Stomach (tissue), 9 donors: Measurements from ENCODE around the gene ISG15. TPM values are rescaled to one million over a fixed set of nuclear protein-coding genes. Genes with fewer than 3 reads are reported as not detected.

ENCODE experiments used
- DNase-seq, 2 donors: peaks; one replicate each; pipeline versions ENCODE4 v3.0.0 to v3.0.0-alpha.2; 2013 to 2019
- H3K27ac ChIP-seq, 5 donors: fragments of 200-600 bp in 4 of 5; sonication (generic) in 4 of 5; one replicate each; pipeline ENCODE4 v1.5.1; 2013 to 2019; ENCODE audit warnings: mild to moderate bottlenecking in 1 of 5, moderate library complexity in 1 of 5
- H3K27me3 ChIP-seq, 3 donors: fragments of 200-600 bp; sonication (generic); one replicate each; pipeline ENCODE4 v1.5.1; 2017 to 2019; ENCODE audit warnings: mixed run types in 1 of 3
- H3K36me3 ChIP-seq, 4 donors: fragments of 200-600 bp; sonication (generic); 1 replicate in 3 of 4; 2 replicates in 1 of 4; pipeline ENCODE4 v1.5.1; 2016 to 2019
- H3K4me1 ChIP-seq, 4 donors: fragments of 200-600 bp; sonication (generic); one replicate each; pipeline ENCODE4 v1.5.1; 2016 to 2019
- H3K4me3 ChIP-seq, 4 donors: fragments of 200-600 bp; sonication (generic) in 3 of 4; one replicate each; pipeline ENCODE4 v1.5.1; 2016 to 2019; ENCODE audit warnings: mild to moderate bottlenecking in 1 of 4
- H3K9me3 ChIP-seq, 4 donors: fragments of 200-600 bp; sonication (generic); one replicate each; pipeline ENCODE4 v1.5.1; 2016 to 2019
- EP300 ChIP-seq: sonication (generic); formaldehyde crosslinking; IDR thresholded peaks from one replicate; pipeline ENCODE4 v1.6.1; 2017; ENCODE audit warnings: antibody characterized with exemption
- POLR2A ChIP-seq, 4 donors: fragments of 450-650 bp; IDR thresholded peaks; one replicate each; pipeline ENCODE4 v1.6.1; 2016; ENCODE audit warnings: antibody characterized with exemption in 4 of 4, control low read depth in 2 of 4, mild to moderate bottlenecking in 1 of 4, moderate library complexity in 1 of 4
- POLR2AphosphoS5 ChIP-seq, 3 donors: sonication (generic); formaldehyde crosslinking; IDR thresholded peaks; one replicate each; pipeline ENCODE4 v1.6.1; 2016; ENCODE audit warnings: antibody characterized with exemption in 3 of 3
- WGBS, 5 donors: extraction: QIAGEN DNeasy Blood & Tissue Kit in 3 of 5; methylation state at CpG; one replicate each; pipeline versions ENCODE4 v1.1.5 to v1.1.7; 2013 to 2018; 5-methylcytosine and 5-hydroxymethylcytosine counted together
- intact Hi-C: fragments of 100-400 bp; cut with DNase I; formaldehyde crosslinking; loops from one replicate; pipeline ENCODE4 v1.15.1; 2023; ENCODE audit warnings: low total_unique reads
- polyA plus RNA-seq, 3 donors: library from polyadenylated mRNA; stranded (reverse); fragments of 200-250 nt; gene quantifications; one replicate each; pipeline ENCODE4 v1.2.3, GENCODE V29; 2013
- total RNA-seq, 5 donors: library from RNA; depleted of rRNA; stranded (reverse); fragments of >200 nt; gene quantifications; one replicate each; pipeline versions ENCODE4 v1.1.0 to v1.2.3, GENCODE V29; 2014 to 2016
- TF ChIP-seq, protein P1 (sequence below), 7 experiments: fragments of 450-650 bp in 4 of 7; fragments of 200-600 bp in 3 of 7; sonication (generic) in 3 of 7; IDR thresholded peaks; one replicate each; pipeline ENCODE4 v1.5.1; 2016 to 2019; ENCODE audit warnings: antibody characterized with exemption in 7 of 7, control low read depth in 2 of 7, mild to moderate bottlenecking in 1 of 7
- donor health status: healthy with polysubstance abuse.
- donor health status: Bipolar disorder and iron deficiency.
- donor health status: healthy.

The ISG15 gene
- total and polyA plus RNA-seq, 8 donors, result 16.3 to 105 (median 49.1) TPM

- TF ChIP-seq POLR2A (IDR thresholded peaks at IDR 0.05), result no peak
- no peak for TF ChIP-seq POLR2AphosphoS5 (IDR thresholded peaks at IDR 0.05)
- Histone ChIP-seq H3K9me3 (no peaks in the 10 kb centered on the region), H3K27me3 (peaks cover 0 to 63% (median 12%) of the 10 kb centered on the region in 3 donors), H3K36me3 (peaks cover 0 to 46% (median 19%) of the 10 kb centered on the region in 4 donors), H3K4me1 (peaks cover 18 to 24% (median 22%) of the 10 kb centered on the region in 4 donors), H3K27ac (no peak overlapping the region), H3K4me3 (peak overlapping the region in 1 of 4 donors; percentile 47)
- no peak for DNase-seq
- WGBS, 5 donors, result 46 to 64% (median 52%) methylated on average over 15 to 17 of the region's 17 CpGs
- intact Hi-C loops, result no loop called here
Observed at GRCh38 chr1:1039145-1039910, 26.0 kb downstream of the ISG15 start.

DNA sequence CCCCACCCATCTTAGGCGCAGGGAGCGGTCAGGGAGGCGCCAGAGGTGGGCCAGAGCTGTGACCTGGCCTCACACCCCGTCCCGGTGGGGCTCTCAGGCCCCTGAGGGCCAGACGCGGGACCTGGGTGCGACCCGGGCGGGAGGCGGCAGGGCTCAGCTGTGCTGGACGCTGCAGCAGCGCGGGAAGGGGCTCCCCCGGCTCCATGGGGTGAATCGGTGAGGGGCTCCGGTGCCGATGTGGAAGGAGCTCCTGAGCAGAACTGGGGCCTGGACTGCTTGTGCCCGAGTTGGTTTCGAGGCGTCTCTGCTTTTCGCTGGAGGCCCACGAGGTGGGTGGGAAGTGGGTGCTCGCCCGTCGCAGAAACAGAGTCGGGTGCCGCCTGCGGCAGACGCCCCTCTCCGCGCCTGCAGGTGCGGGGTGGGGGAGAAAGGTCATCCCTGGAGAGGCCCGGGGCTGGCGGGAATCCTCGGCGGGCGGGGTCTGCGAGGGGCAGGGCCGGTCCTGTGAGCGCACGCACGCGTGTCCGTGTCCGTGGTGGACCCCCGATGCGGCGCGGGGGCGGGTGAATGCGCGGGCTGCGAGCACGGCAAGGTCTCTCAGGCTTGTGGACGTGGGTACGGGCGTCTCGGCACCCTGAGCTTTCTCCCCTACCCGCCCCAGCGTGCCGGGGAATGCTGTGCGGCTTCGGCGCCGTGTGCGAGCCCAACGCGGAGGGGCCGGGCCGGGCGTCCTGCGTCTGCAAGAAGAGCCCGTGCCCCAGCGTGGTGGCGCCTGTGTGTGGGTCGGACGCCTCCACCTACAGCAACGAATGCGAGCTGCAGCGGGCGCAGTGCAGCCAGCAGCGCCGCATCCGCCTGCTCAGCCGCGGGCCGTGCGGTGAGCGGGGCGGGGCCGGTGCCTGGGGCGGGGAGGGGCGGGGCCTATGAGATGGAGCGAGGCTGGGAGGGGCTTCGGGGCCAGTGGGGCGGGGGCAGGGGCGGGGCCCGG is 27.0 kb downstream of the ISG15 start:
- WGBS, 5 donors, result 3 to 16% (median 4%) methylated on average over 28 to 99 of the region's 99 CpGs
- TF ChIP-seq POLR2A (IDR thresholded peaks at IDR 0.05), result no peak
- no peak for TF ChIP-seq EP300
- TF ChIP-seq, protein P1, sequence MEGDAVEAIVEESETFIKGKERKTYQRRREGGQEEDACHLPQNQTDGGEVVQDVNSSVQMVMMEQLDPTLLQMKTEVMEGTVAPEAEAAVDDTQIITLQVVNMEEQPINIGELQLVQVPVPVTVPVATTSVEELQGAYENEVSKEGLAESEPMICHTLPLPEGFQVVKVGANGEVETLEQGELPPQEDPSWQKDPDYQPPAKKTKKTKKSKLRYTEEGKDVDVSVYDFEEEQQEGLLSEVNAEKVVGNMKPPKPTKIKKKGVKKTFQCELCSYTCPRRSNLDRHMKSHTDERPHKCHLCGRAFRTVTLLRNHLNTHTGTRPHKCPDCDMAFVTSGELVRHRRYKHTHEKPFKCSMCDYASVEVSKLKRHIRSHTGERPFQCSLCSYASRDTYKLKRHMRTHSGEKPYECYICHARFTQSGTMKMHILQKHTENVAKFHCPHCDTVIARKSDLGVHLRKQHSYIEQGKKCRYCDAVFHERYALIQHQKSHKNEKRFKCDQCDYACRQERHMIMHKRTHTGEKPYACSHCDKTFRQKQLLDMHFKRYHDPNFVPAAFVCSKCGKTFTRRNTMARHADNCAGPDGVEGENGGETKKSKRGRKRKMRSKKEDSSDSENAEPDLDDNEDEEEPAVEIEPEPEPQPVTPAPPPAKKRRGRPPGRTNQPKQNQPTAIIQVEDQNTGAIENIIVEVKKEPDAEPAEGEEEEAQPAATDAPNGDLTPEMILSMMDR (IDR thresholded peaks at IDR 0.05), result peak in 1 of 7 experiments; percentile 9
- TF ChIP-seq POLR2AphosphoS5 (IDR thresholded peaks at IDR 0.05), result peak in 2 of 3 donors; percentile 8 to 46
- Histone ChIP-seq H3K36me3 (peaks cover under 1 to 54% (median 29%) of the 10 kb centered on the region in 4 donors), H3K9me3 (no peaks in the 10 kb centered on the region), H3K27ac (peak overlapping the region in 2 of 5 donors; percentile 8 to 46), H3K27me3 (peaks cover 0 to 53% (median 7%) of the 10 kb centered on the region in 3 donors), H3K4me1 (peaks cover 14 to 24% (median 19%) of the 10 kb centered on the region in 4 donors), H3K4me3 (peak overlapping the region; percentile 41 to 58 (median 46))
- intact Hi-C loops, result no loop called here
- DNase-seq, result peak; percentile 80 to 94

GRCh38 chr1:1041092-1041523 is 27.8 kb downstream of the ISG15 start:
- peak in 1 of 2 donors; percentile 58 for DNase-seq
- no peaks in the 10 kb centered on the region for H3K9me3 ChIP-seq
- intact Hi-C loops, result no loop called here
- TF ChIP-seq POLR2A (IDR thresholded peaks at IDR 0.05) (no peak), EP300 (no peak), POLR2AphosphoS5 (IDR thresholded peaks at IDR 0.05) (no peak)
- TF ChIP-seq, protein P1 (IDR thresholded peaks at IDR 0.05), result no peak
- no peak overlapping the region for H3K27ac ChIP-seq
- peaks cover 3 to 54% (median 34%) of the 10 kb centered on the region in 4 donors for H3K36me3 ChIP-seq
- H3K4me3 ChIP-seq, result peak overlapping the region in 3 of 4 donors; percentile 14 to 23 (median 22)
- WGBS, 5 donors, result 55 to 92% (median 74%) methylated on average over 26 to 54 of the region's 60 CpGs
- H3K4me1 ChIP-seq, result peaks cover 14 to 24% (median 19%) of the 10 kb centered on the region in 4 donors
- H3K27me3 ChIP-seq, result peaks cover 0 to 45% (median 7%) of the 10 kb centered on the region in 3 donors

DNA sequence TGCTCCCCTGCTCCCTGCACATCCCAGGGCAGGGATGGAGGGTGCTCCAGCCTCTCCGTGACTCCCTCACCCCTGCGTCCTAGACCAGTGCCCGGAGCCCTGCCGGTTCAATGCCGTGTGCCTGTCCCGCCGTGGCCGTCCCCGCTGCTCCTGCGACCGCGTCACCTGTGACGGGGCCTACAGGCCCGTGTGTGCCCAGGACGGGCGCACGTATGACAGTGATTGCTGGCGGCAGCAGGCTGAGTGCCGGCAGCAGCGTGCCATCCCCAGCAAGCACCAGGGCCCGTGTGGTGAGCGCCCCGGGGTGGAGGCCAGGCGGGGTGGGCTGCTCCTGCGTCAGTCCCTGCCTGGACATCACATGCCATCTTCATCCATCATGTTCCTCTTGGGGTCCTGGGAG is 28.6 kb downstream of the ISG15 start:
- intact Hi-C loops, result no loop called here
- Histone ChIP-seq H3K9me3 (no peaks in the 10 kb centered on the region), H3K4me1 (peaks cover 14 to 24% (median 19%) of the 10 kb centered on the region in 4 donors), H3K4me3 (no peak overlapping the region), H3K27ac (no peak overlapping the region), H3K27me3 (peaks cover 0 to 37% (median 7%) of the 10 kb centered on the region in 3 donors), H3K36me3 (peaks cover 9 to 54% (median 42%) of the 10 kb centered on the region in 4 donors)
- no peak for DNase-seq
- no peak for TF ChIP-seq EP300
- TF ChIP-seq, protein P1 (IDR thresholded peaks at IDR 0.05), result no peak
- no peak for TF ChIP-seq POLR2AphosphoS5 (IDR thresholded peaks at IDR 0.05)
- TF ChIP-seq POLR2A (IDR thresholded peaks at IDR 0.05), result no peak
- 60 to 95% (median 90%) methylated on average over 3 to 25 of the region's 25 CpGs for WGBS, 5 donors
